ENCODE measurements around the gene CUL9. TPM values are rescaled to one million over a fixed set of nuclear protein-coding genes. Genes with fewer than 3 reads are reported as not detected.

The CUL9 gene
- total and polyA plus RNA-seq, 2 donors from 2014 or later = 34.7 to 47.3 TPM

DNA sequence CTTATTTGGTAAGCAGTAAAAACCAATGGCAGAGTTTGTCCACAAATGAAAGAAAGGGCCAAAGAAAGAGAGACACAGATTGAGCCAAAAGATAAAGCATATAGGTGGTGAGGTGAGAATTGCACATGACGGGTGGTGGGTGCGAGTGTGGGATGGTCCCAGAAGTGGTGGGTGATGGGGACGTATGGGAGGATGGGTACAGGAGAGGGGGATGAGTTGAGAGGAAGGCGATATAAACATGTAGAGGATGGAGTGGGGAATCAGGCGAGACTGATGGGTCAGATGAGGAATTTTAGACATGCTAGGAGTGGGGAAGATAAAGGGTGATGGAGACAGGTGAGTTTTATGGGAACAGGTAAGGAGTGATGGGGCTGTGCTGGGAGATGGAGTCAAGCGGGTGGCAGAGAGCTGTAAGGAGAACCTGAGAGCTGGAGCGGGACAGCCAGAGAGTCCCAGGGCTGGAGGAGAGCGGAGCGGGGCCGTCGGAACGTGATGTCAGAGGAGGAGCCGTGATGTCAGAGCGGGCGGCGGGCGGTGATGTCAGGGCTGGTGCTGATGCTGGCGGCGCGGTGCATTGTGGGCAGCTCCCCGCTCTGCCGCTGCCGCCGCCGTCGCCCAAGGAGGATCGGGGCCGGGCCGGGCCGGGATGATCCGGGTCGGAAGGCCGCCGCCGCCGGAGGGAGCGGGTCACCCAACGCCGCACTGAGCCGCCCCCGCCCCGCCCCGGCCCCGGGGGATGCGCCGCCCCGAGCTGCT is 61.1 kb downstream of the CUL9 start, which contains the start of gene TTBK1:
Gene TTBK1, plus strand, starts transcription at position 574 of the 756 bp plus-strand sequence. CDS start 3,180 bp downstream, outside the sequence.
- TF ChIP-seq, protein P1, sequence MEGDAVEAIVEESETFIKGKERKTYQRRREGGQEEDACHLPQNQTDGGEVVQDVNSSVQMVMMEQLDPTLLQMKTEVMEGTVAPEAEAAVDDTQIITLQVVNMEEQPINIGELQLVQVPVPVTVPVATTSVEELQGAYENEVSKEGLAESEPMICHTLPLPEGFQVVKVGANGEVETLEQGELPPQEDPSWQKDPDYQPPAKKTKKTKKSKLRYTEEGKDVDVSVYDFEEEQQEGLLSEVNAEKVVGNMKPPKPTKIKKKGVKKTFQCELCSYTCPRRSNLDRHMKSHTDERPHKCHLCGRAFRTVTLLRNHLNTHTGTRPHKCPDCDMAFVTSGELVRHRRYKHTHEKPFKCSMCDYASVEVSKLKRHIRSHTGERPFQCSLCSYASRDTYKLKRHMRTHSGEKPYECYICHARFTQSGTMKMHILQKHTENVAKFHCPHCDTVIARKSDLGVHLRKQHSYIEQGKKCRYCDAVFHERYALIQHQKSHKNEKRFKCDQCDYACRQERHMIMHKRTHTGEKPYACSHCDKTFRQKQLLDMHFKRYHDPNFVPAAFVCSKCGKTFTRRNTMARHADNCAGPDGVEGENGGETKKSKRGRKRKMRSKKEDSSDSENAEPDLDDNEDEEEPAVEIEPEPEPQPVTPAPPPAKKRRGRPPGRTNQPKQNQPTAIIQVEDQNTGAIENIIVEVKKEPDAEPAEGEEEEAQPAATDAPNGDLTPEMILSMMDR (IDR thresholded peaks at IDR 0.05; ENCODE audit: borderline replicate concordance, extremely low read depth, insufficient read depth) = no peak
- Histone ChIP-seq H3K9ac (ENCODE audit: low read length in 3 of 3) (no peak within 1 kb of the TSS), H3K4me1 (ENCODE audit: control insufficient read depth in 2 of 3, insufficient read depth in 2 of 3, low read depth in 1 of 3, low read length in 3 of 3) (peaks cover 0 to 7% (median 5%) of the 10 kb centered on the region in 3 donors), H3K27ac (ENCODE audit: low read depth in 2 of 2, low read length in 2 of 2) (no peak within 1 kb of the TSS), H3K36me3 (ENCODE audit: control insufficient read depth in 2 of 3, insufficient read depth in 3 of 3, low read length in 3 of 3) (no peaks in the 10 kb centered on the region), H3K27me3 (ENCODE audit: control insufficient read depth, insufficient read depth, low read length) (peaks cover 26% of the 10 kb centered on the region), H3K9me3 (ENCODE audit: control insufficient read depth in 2 of 3, insufficient read depth in 1 of 3, low read length in 3 of 3) (no peaks in the 10 kb centered on the region), H3K4me3 (ENCODE audit: low read length in 3 of 3) (no peak within 1 kb of the TSS)
- no peak for DNase-seq
- intact Hi-C loops (cut with DNase I) = no loop called here
- FAIRE-seq = no peak

DNA sequence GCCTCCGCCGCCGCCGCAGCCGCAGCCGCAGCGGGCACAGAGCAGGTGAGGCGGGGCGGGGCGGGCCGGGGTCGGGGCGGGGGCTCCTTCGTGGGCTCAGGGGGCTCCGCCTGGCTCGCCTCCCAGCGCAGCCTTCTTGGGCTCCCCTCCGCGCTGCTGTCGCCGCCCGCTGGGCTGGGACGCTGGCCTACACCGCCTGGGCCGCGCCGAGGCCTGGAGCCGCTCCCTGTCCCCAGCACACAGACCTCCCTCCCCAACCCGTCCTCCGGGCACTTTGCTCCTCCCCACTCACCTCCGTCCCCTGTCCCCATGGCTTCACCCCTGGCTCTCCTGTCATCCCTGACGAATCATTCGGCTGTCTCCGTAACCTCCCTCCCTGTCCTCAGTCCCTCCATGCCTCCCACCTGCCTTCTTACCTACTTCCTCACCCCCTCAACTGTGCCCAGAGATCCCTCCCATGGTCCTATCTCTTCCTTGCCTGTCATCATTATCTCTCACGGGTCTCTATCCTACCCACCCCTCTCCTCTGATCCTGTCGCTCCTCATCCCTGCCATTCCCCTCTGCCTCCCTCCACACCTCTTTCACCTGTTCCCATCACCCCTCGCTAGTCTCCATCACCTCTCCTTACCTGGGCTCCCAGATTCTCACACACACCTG is 61.8 kb downstream of the CUL9 start:
- Histone ChIP-seq H3K4me3 (ENCODE audit: low read length in 3 of 3) (no peak overlapping the region), H3K9ac (ENCODE audit: low read length in 3 of 3) (no peak overlapping the region), H3K36me3 (ENCODE audit: control insufficient read depth in 2 of 3, insufficient read depth in 3 of 3, low read length in 3 of 3) (no peaks in the 10 kb centered on the region), H3K27me3 (ENCODE audit: control insufficient read depth, insufficient read depth, low read length) (peaks cover 26% of the 10 kb centered on the region), H3K27ac (ENCODE audit: low read depth in 2 of 2, low read length in 2 of 2) (no peak overlapping the region), H3K4me1 (ENCODE audit: control insufficient read depth in 2 of 3, insufficient read depth in 2 of 3, low read depth in 1 of 3, low read length in 3 of 3) (peaks cover 0 to 7% (median 5%) of the 10 kb centered on the region in 3 donors), H3K9me3 (ENCODE audit: control insufficient read depth in 2 of 3, insufficient read depth in 1 of 3, low read length in 3 of 3) (no peaks in the 10 kb centered on the region)
- no peak for FAIRE-seq
- intact Hi-C loops (cut with DNase I) = no loop called here
- DNase-seq = peak in 1 of 5 donors; percentile 10
- TF ChIP-seq, protein P1 (IDR thresholded peaks at IDR 0.05; ENCODE audit: borderline replicate concordance, extremely low read depth, insufficient read depth) = no peak

DNA sequence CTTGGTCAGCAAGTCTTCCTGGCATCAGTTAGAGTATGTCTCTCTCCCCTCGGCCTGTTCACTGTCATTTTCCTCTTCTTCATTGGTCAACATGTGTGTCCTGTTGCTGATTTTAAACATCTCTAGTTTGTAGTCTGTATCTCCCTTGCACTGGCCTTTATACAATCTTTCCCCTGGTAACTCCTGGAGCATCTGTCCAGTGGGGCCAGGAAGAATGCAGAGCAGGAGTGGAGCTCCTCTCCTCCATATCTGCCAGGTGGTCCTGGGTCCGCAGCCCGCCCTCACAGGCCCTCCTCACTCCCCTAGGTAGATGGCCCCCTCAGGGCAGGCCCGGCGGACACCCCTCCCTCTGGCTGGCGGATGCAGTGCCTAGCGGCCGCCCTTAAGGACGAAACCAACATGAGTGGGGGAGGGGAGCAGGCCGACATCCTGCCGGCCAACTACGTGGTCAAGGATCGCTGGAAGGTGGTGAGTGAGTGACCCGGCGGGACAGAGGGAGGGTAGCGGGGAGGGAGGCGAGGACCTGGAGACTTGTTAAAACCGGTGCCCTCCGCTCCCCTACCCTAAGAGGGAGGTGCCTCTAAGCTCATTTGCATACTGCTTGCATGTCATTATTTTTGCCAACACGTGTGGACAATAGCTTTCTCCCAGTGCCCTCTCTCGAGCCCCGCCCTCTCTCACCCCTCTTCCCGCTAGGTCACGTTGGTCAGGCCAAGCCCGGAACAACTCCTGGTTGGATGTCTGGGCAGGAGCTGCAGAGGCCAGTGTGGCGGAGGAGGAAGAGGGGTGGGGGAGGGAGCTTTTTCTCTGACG is 64.5 kb downstream of the CUL9 start:
- Histone ChIP-seq H3K4me1 (ENCODE audit: control insufficient read depth in 2 of 3, insufficient read depth in 2 of 3, low read depth in 1 of 3, low read length in 3 of 3) (peaks cover 0 to 7% (median 5%) of the 10 kb centered on the region in 3 donors), H3K27ac (ENCODE audit: low read depth in 2 of 2, low read length in 2 of 2) (peak overlapping the region; percentile 7 to 14), H3K27me3 (ENCODE audit: control insufficient read depth, insufficient read depth, low read length) (peaks cover 24% of the 10 kb centered on the region), H3K36me3 (ENCODE audit: control insufficient read depth in 2 of 3, insufficient read depth in 3 of 3, low read length in 3 of 3) (no peaks in the 10 kb centered on the region), H3K9me3 (ENCODE audit: control insufficient read depth in 2 of 3, insufficient read depth in 1 of 3, low read length in 3 of 3) (no peaks in the 10 kb centered on the region), H3K9ac (ENCODE audit: low read length in 3 of 3) (peak overlapping the region in 1 of 3 donors; percentile 47), H3K4me3 (ENCODE audit: low read length in 3 of 3) (peak overlapping the region; percentile 77 to 87 (median 78))
- intact Hi-C loops (cut with DNase I) = no loop called here
- DNase-seq (peak; percentile 75 to 94 (median 79)), FAIRE-seq (no peak)
- TF ChIP-seq, protein P1 (IDR thresholded peaks at IDR 0.05; ENCODE audit: borderline replicate concordance, extremely low read depth, insufficient read depth) = no peak

Data from kidney (tissue), 14 donors.